Stimulated activated CD8-positive, alpha-beta memory T cell treated with anti-CD3 and anti-CD28 coated beads, Interleukin-2, amount 100 ng/mL, for 1 hour (primary cell): ENCODE measurements around the gene PROM1.

Experiments
- DNase-seq, 2 donors: peaks; one replicate each; pipeline ENCODE4 v3.0.0-alpha.2; 2020; ENCODE audit warnings: low read depth in 2 of 2

The PROM1 gene

GRCh38 chr4:15988222-15988621 lies 95.6 kb downstream of the PROM1 start:
- no peak for DNase-seq

DNA sequence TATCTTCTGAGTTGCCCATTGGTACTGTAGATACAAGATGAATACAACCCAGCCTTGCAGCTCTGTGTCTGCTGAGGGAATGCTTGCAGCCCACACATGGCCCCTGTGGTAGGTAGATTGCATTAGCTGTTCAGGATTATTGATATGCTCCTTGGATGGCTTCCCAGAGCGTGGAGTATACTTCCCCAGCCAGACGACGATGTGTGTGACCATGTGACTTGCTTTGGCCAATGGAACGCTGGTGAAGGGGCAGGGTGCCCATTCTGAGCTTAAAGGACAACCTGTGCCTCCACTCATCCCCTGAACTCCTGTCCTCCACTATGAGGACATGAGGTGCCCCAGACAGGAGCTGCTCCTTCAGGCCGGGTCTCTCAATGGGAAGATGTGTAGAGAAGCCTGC lies 96.9 kb downstream of the PROM1 start:
- no peak for DNase-seq

DNA sequence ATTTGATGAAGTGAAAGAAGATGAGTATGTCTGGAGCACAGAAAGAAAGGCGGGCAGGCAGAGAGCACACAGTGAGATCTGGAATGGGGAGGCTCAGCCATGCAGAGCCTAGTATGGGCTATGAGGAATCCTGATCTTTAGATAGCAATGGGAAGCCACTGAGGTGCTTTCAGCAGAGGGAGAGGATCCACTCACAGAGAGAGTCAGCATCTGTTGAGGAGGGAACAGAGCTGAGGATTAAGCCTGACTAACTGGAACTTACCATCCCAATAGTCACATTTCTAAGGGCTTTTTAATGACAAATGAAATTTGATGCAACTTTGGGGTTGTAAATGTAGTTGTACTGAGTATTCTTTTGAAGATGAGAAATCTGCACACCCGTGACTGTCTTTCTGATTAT lies 100.2 kb downstream of the PROM1 start:
- DNase-seq: no peak

DNA sequence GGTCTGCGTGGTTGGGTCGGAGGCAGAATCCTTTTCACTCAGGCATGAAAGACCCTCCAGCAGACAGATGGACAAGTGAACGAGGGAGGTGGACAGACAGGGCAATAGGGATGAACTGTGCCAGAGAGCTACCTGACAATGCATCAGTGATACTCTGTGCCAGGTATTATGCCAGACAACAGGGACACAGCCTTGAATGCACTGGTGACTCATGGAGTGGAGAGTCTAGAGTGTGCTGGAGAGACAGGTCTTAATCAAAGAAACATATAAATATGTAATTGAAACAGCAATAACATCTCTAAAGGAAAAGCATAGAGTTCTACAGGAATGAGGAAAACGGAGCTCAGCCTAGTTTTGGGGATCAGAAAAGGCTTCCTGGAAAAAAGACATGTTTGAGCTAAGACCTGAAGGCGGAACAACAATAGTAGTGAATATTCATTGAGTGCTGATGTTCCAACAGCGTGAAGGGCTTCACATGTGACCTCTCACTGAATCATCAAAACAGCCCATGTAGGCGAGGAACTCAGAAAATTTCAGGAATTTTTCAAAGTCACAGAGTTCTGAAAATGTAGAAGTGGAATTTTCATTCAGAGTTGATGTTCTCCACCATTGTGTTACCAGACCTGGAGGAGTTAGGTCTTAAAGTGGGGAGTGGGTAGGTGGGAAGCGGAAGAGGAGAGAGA lies 100.8 kb downstream of the PROM1 start:
- DNase-seq: no peak

GRCh38 chr4:15976456-15977447 lies 107.1 kb downstream of the PROM1 start:
- DNase-seq: no peak

- no peak for DNase-seq
Observed at GRCh38 chr4:15971068-15971801, 112.6 kb downstream of the PROM1 start.

- no peak for DNase-seq
Observed at GRCh38 chr4:15968551-15969300, 115.1 kb downstream of the PROM1 start.

DNA sequence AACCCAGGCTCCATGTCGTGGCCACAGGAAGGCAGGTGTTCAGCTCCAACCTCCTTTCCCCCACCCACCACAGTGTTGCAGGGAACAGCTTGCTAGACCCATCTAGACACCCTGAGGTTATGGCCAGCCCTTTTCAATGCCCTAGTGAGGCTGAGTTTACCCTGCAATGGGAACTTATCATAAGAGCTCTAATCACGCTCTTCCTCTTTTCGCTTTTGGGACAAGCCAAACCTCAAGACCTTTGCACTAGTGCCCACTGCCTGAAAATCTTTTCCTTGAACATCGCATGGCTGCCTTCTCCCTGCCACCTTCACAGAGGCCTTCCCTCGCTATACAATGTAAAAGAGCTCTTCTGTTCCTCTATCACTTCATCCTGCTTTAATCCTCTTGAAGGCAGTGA lies 118.5 kb downstream of the PROM1 start:
- DNase-seq: no peak

GRCh38 chr4:15964159-15964558 lies 119.7 kb downstream of the PROM1 start:
- DNase-seq: no peak

- no peak for DNase-seq
Observed at GRCh38 chr4:15963576-15963975, 120.2 kb downstream of the PROM1 start.

- peak; percentile 42 for DNase-seq
Observed at GRCh38 chr4:15963001-15963451, 120.8 kb downstream of the PROM1 start, which contains the start of gene FGFBP2. Gene FGFBP2 (minus strand): TSS chr4:15963175. CDS start chr4:15963129, 46 bp downstream.

- DNase-seq: peak in 1 of 2 donors; percentile 15
Observed at GRCh38 chr4:15961781-15962510, 121.9 kb downstream of the PROM1 start.

- DNase-seq: no peak
Observed at GRCh38 chr4:15958562-15958961, 125.3 kb downstream of the PROM1 start.

GRCh38 chr4:15956179-15956850 lies 127.5 kb downstream of the PROM1 start:
- peak; percentile 35 to 57 for DNase-seq

- DNase-seq: no peak
Observed at GRCh38 chr4:15955670-15956069, 128.2 kb downstream of the PROM1 start.

GRCh38 chr4:15953625-15954024 lies 130.2 kb downstream of the PROM1 start:
- DNase-seq: no peak

DNA sequence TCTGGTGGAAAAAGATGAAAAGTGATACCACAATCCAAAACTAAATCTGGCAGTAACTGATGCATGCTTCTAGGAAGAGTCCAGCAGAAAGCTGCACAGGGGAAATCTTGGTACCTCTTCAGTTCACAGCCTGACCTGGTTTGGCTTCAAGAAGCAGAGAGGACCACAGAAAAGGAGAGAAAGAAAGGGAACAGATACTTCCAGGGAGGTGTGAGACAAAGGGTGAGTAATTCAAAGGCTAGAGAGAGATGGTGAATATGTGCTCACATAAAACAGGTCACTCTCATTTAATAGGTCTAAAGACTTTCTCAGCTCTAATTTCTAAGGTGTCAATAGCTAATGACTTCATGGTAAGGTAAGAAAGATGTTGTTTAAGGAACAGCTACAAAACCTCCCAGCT lies 132.0 kb downstream of the PROM1 start:
- no peak for DNase-seq

DNA sequence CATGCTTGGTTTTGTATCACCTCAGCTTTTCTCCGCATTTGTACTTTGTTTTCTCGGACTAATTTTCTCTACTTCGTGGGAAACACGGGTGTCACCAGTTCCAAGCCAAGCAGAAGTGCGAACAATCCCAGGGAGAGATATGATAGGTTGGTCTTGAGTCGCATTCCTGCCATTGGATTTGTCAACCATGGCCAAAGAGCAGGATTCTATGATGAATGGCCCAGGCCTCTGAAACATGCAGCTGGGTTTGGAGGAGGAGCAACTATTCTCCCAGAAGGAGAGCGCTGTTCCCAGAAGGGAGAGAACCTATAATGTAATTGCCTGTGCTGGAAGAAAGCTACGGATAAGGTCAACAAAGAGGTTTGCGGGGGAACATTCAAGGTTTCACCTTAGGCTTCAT lies 135.0 kb downstream of the PROM1 start:
- no peak for DNase-seq

- no peak for DNase-seq
Observed at GRCh38 chr4:15947684-15948083, 136.1 kb downstream of the PROM1 start.

DNA sequence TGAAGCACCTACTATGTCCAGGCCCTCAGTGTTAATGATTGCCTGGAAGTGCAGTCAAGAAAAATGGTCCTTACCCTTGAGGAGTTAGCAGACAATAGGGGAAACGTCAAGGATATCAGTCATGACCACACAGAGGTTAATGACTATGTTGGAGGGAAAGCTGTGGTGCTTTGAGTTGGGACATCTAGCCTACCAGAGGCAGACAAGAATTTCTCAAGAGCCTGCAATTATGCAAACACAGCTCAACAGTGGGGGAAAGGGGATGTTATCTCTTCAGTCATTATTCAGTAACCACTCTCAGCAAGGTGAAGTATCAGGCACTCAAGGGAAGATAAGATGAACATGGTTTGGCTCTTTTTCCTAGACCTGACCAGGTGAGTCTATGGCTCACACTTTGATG lies 138.3 kb downstream of the PROM1 start:
- DNase-seq: no peak
